H1 (cell line): ENCODE measurements around the gene CMYA5.
"Not testable (repeated sequence)": the region's sequence is repeated elsewhere in the genome, so short reads cannot be mapped to it uniquely, and the experiment has no call there.

Experiments used
- ATF3 ChIP-seq: IDR thresholded peaks from 2 replicates; pipeline ENCODE4 v1.6.1; 2011; ENCODE audit warnings: low read depth, mild to moderate bottlenecking, low read length; ENCODE audit not compliant: insufficient read depth
- CHD2 ChIP-seq: IDR thresholded peaks from 2 replicates; pipeline ENCODE4 v1.6.1; 2012; ENCODE audit warnings: low read length, improper control_type of control experiment
- CREB1 ChIP-seq: IDR thresholded peaks from 2 replicates; pipeline ENCODE4 v1.6.1; 2012; ENCODE audit warnings: inconsistent platforms
- CTCF ChIP-seq, 3 experiments: IDR thresholded peaks; 1 replicate in 2 of 3; 2 replicates in 1 of 3; pipeline versions ENCODE4 v1.5.1 to v1.6.1; 2011; ENCODE audit warnings: low read length in 3 of 3, mild to moderate bottlenecking in 3 of 3, inconsistent platforms in 2 of 3, low read depth in 1 of 3, moderate library complexity in 1 of 3; ENCODE audit not compliant: insufficient read depth in 1 of 3; ENCODE audit errors: control extremely low read depth in 1 of 3
- EZH2 ChIP-seq: fragments of 200-600 bp; sonication (generic); IDR thresholded peaks from 2 replicates; pipeline ENCODE4 v1.7.1; 2012; ENCODE audit warnings: low read depth, mild to moderate bottlenecking, moderate library complexity, low read length, inconsistent platforms; ENCODE audit not compliant: severe bottlenecking
- POLR2A ChIP-seq, 2 experiments: IDR thresholded peaks; 1 replicate in 1 of 2; 2 replicates in 1 of 2; pipeline ENCODE4 v1.6.1; 2011; ENCODE audit warnings: low read depth in 2 of 2, low read length in 2 of 2, mild to moderate bottlenecking in 2 of 2; ENCODE audit errors: control extremely low read depth in 1 of 2
- POLR2AphosphoS5 ChIP-seq: IDR thresholded peaks from 2 replicates; pipeline ENCODE4 v1.6.1; 2011; ENCODE audit warnings: low read depth, low read length
- RAD21 ChIP-seq, 2 experiments: IDR thresholded peaks in 1 of 2; conservative IDR thresholded peaks in 1 of 2; 2 replicates each; pipeline ENCODE4 v1.6.1; 2011; ENCODE audit warnings: low read depth in 2 of 2, low read length in 2 of 2, improper control_type of control experiment in 1 of 2, inconsistent platforms in 1 of 2, mild to moderate bottlenecking in 1 of 2, moderate library complexity in 1 of 2
- SUZ12 ChIP-seq: fragments of 200-600 bp; sonication (generic); IDR thresholded peaks from 2 replicates; pipeline ENCODE4 v1.6.1; 2012; ENCODE audit warnings: mild to moderate bottlenecking, inconsistent platforms, low read length, moderate library complexity, mixed read lengths
- TCF12 ChIP-seq: IDR thresholded peaks from 2 replicates; pipeline ENCODE4 v1.6.1; 2011; ENCODE audit warnings: low read depth, mild to moderate bottlenecking, low read length
- TEAD4 ChIP-seq: IDR thresholded peaks from 2 replicates; pipeline ENCODE4 v1.6.1; 2012; ENCODE audit warnings: low read depth, low read length, inconsistent platforms, mixed read lengths
- YY1 ChIP-seq: IDR thresholded peaks from 2 replicates; pipeline ENCODE4 v1.6.1; 2011; ENCODE audit warnings: low read depth, mild to moderate bottlenecking, low read length

- TF ChIP-seq CREB1; POLR2A (IDR thresholded peaks at IDR 0.05; ENCODE audit: control extremely low read depth in 1 of 2, low read depth in 2 of 2, low read length in 2 of 2); ATF3; EZH2; TCF12; CTCF (IDR thresholded peaks at IDR 0.05; ENCODE audit: control extremely low read depth in 1 of 3, insufficient read depth in 1 of 3, low read depth in 1 of 3, low read length in 3 of 3); CHD2; YY1; SUZ12; POLR2AphosphoS5; RAD21 (IDR thresholded peaks at IDR 0.05 in 1 of 2, conservative IDR thresholded peaks at IDR 0.05 in 1 of 2; ENCODE audit: low read depth in 2 of 2, low read length in 2 of 2); TEAD4: not testable (repeated sequence)
These were observed 7.5 kb upstream of the CMYA5 start for GRCh38 chr5:79682102-79682501.
